Coronary artery (tissue), 2 donors: Measurements from ENCODE around the gene TSC22D1.
A peak's percentile ranks its signal among the peaks of the same experiment; 100 is the strongest.
"Not testable (repeated sequence)": the region's sequence is repeated elsewhere in the genome, so short reads cannot be mapped to it uniquely, and the experiment has no call there.

Experiments
- DNase-seq: peaks from one replicate; pipeline ENCODE4 v3.0.0-alpha.2; 2017; ENCODE audit warnings: low spot score
- H3K27ac ChIP-seq, 2 donors: fragments of 200-600 bp; sonication (generic); one replicate each; pipeline ENCODE4 v1.5.1; 2016 to 2019
- H3K4me3 ChIP-seq: fragments of 200-600 bp; sonication (generic); 2 replicates; pipeline ENCODE4 v1.5.1; 2016; ENCODE audit warnings: mild to moderate bottlenecking, moderate library complexity
- CTCF ChIP-seq: fragments of 200-600 bp; sonication (generic); IDR thresholded peaks from one replicate; pipeline ENCODE4 v1.5.1; 2019; ENCODE audit warnings: antibody characterized with exemption

The TSC22D1 gene

GRCh38 chr13:44573790-44574465 is 2.2 kb downstream of the TSC22D1 start:
- peak; percentile 77 for DNase-seq
- Histone ChIP-seq H3K4me3 (peak overlapping the region; percentile 87), H3K27ac (peak overlapping the region; percentile 47 to 98)
- TF ChIP-seq CTCF = peak; percentile 22

DNA sequence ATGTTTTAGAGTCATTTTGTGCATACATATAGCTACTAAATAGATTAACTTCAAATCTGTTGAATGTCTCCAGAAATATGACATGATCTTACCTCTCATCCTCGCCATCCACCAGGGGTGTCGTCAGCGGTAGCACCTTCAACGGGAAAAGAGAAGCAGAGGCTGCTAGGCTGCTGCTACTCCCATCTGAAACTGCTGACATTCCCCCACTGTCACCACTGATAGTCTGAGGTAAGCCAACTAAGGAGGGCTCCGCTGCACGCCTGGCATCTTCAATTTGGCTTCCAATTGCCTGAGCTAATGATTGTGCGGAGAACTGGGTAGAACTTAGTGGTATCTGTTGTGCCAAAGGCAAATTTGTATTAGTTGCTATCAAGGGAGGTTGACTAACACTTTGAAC is 3.1 kb downstream of the TSC22D1 start:
- H3K27ac ChIP-seq = peak overlapping the region; percentile 47 to 98
- TF ChIP-seq CTCF = no peak
- peak overlapping the region; percentile 87 for H3K4me3 ChIP-seq
- DNase-seq = no peak

DNA sequence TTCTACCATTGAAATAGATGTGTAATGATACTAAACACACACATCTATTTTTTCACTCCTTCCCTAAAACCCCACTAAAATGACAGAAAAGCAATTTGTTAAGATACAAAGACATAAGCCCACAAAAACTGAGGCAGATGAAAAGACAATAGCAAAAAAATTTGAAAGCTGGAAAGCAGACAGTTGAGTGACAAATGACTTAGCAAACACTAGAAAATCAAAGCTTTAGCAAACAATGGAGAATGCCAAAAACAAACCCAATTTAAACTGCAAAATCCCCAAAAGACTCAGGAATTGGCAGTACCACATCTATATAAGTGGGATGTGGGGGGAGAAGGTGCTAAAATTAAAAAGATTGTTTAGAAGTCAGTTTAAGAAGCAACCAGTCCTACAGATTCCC is 9.5 kb downstream of the TSC22D1 start:
- peak overlapping the region; percentile 18 for H3K4me3 ChIP-seq
- no peak for DNase-seq
- peak overlapping the region in 1 of 2 donors; percentile 14 for H3K27ac ChIP-seq
- no peak for TF ChIP-seq CTCF

GRCh38 chr13:44565881-44566280 is 10.2 kb downstream of the TSC22D1 start:
- Histone ChIP-seq H3K4me3 (peak overlapping the region; percentile 24), H3K27ac (no peak overlapping the region)
- TF ChIP-seq CTCF = no peak
- no peak for DNase-seq

- no peak for DNase-seq
- no peak for TF ChIP-seq CTCF
- H3K27ac ChIP-seq = no peak overlapping the region
- H3K4me3 ChIP-seq = no peak overlapping the region
These were observed 11.2 kb downstream of the TSC22D1 start for GRCh38 chr13:44564936-44565335.

DNA sequence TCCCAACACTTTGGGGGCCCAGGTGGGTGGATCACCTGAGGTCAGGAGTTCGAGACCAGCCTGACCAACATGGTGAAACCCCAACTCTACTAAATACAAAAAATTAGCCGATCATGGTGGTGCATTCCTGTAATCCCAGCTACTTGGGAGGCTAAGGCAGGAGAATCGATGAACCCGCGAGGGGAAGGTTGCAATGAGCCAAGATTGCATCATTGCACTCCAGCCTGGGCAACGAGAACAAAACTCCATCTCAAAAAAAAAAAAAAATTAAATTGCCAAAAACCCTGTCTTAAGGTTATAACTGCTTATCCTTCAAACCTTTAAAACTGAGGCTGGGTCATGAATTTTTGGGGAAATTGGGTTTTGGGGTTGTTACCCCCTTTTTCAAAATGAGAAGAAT is 13.3 kb downstream of the TSC22D1 start:
- DNase-seq, H3K4me3 ChIP-seq, H3K27ac ChIP-seq: not testable (repeated sequence)

DNA sequence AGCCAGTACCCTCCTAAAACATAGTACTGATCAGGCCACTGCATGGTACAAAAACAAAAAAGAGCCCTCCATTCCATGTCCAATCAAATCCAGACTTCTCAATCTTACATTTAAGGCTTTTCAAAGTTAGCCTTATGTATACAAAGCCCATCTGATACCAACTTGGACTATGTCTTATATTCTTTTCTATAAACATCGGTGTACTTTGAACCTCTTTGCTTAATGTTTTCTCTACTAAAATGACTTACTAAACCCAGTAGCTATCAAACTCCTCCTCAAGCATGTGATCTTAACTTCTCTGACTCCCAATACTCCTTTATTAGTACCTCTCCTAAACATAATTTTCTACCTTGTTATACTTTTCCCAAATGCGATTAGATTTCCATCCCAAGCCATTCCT is 14.8 kb downstream of the TSC22D1 start:
- TF ChIP-seq CTCF = no peak
- Histone ChIP-seq H3K4me3 (no peak overlapping the region), H3K27ac (no peak overlapping the region)
- DNase-seq = no peak
